Fibroblast of pulmonary artery (primary cell): ENCODE results near the gene CAMTA1.
"Not testable (repeated sequence)": the region's sequence is repeated elsewhere in the genome, so short reads cannot be mapped to it uniquely, and the experiment has no call there.

ENCODE experiments used
- DNase-seq: peaks from one replicate; pipeline ENCODE4 v3.0.0-alpha.2; 2010; ENCODE audit warnings: low read depth
- H3K4me3 ChIP-seq: replicated peaks from 2 replicates; pipeline ENCODE4 v1.5.1; 2011; ENCODE audit warnings: low read depth, mild to moderate bottlenecking, control low read depth, low read length, moderate library complexity
- TF ChIP-seq, protein P1 (sequence below): IDR thresholded peaks from 2 replicates; pipeline ENCODE4 v1.5.1; 2011; ENCODE audit warnings: mild to moderate bottlenecking, control low read depth, low read length, inconsistent platforms; ENCODE audit errors: missing control alignments

CAMTA1 gene

DNA sequence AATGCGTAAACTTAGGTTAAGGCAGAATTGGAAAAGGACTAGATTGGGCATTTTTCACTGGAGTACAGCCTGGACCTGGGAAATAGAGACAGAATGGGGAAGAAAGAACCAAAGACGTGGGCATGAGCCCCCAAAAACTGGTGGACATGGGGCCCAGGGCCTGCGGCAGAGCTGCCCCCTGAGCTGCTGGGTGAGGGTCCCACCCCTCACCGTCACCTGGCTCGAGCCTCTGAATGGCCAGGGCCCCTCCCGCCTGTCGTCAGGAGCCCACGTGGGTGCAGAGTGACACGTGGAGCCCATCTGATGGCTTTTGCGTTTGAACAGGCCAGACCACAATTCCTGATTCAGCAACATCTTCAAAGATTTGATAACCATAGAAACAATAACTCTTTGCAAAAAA lies 624.9 kb downstream of the CAMTA1 start:
- H3K4me3 ChIP-seq, result no peak overlapping the region
- TF ChIP-seq, protein P1, sequence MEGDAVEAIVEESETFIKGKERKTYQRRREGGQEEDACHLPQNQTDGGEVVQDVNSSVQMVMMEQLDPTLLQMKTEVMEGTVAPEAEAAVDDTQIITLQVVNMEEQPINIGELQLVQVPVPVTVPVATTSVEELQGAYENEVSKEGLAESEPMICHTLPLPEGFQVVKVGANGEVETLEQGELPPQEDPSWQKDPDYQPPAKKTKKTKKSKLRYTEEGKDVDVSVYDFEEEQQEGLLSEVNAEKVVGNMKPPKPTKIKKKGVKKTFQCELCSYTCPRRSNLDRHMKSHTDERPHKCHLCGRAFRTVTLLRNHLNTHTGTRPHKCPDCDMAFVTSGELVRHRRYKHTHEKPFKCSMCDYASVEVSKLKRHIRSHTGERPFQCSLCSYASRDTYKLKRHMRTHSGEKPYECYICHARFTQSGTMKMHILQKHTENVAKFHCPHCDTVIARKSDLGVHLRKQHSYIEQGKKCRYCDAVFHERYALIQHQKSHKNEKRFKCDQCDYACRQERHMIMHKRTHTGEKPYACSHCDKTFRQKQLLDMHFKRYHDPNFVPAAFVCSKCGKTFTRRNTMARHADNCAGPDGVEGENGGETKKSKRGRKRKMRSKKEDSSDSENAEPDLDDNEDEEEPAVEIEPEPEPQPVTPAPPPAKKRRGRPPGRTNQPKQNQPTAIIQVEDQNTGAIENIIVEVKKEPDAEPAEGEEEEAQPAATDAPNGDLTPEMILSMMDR, result no peak
- DNase-seq, result no peak

GRCh38 chr1:7417618-7418017 lies 632.4 kb downstream of the CAMTA1 start:
- DNase-seq, H3K4me3 ChIP-seq: not testable (repeated sequence)

DNA sequence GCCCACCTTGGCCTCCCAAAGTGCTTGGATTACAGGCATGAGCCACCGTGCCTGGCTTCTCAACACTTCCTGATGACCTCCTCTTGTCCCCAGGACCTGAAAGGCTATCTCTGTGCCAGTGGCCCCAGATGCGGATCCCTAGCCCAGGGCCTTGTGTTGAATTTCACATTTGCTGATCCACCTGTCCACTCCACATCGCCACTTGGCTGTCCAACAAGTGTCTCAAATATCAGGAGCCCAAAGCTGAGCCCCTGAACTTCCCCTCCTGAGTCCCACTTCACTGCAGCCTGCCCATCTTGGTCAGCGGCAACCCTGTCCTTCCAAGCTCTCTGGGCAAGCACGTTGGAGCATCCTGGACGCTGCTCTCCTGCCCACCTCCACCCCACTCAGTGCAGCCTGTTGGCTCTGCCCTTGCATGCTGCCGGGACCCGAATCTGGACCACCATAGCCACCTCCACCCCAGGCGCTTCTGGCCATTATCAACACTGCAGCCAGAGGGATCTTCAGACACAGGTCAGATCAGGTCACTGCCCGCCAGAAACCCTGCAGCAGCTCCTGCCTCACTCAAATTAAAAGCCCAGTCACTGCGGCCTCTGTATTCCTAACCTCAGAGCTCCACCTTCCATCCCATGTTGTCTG lies 633.3 kb downstream of the CAMTA1 start:
- TF ChIP-seq, protein P1, result no peak
- H3K4me3 ChIP-seq, result no peak overlapping the region
- no peak for DNase-seq

DNA sequence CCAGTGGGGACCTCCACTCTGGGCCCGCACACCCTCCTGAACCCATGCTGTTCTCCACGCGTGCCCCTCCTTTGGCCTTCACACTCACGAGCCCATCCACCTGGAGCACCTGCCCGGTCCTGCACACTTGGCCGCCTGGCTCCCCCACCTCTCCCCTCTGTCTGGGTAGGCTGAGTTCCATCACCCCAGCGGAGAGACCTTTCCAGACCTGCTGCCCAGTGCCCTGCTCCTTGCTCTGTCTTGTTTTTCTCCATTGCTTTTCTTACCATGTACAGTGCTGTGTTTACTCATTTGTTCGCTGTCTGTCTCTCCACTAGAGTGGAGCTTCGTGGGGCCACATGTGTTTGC lies 634.8 kb downstream of the CAMTA1 start:
- TF ChIP-seq, protein P1, result no peak
- no peak for DNase-seq
- H3K4me3 ChIP-seq, result no peak overlapping the region

DNA sequence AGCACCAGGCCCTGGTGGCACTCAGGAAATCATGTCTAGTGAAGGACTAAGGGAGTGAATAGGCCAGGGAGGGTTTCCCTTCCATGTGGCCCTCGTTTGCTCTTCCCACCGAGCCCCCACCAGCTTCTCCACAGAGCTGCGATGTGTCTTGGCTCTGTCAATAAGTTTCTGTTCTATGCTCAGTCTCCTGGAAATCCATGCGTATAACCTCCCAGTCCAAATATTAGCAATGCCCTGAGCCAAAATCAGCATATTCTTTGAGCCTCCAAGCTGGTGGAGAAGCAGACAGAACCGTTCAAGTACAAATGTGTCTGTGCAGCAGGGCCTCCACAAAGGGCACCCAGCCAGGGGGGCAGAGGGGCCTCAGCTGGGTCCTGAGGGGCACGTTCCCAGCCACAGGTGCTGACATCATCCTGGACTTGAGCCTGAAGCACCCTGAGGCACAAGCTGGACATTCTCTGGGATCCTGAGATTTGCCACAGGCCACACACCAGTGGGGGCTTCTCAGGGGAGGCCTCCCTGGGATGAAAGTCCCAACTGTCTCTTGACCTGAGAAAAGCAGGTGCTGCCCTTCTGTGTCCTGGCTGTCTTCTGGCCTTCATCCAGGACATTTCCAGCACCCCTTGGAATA lies 635.3 kb downstream of the CAMTA1 start:
- H3K4me3 ChIP-seq, result no peak overlapping the region
- TF ChIP-seq, protein P1, result no peak
- no peak for DNase-seq

GRCh38 chr1:7421471-7422075 lies 636.3 kb downstream of the CAMTA1 start:
- H3K4me3 ChIP-seq, result no peak overlapping the region
- TF ChIP-seq, protein P1, result no peak
- no peak for DNase-seq

DNA sequence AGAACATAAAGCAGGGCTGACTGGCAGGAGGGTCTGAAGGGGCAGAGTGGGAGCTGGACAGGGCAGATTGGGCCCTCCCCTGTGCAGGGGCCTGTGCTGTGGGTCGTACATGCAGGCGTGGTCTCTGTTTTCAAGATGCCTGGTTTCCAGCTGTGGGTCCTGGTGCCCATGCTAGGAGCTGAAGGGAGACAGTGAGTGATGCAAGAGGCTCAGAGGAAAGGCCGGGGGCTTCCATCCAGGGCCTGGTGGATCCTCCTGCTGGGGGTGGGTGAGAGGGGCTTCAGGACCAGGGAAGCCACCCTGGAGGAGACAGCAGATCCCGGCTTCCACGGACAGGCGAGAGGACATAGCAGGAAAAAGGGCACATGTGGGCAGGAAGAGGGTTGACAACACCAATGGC lies 636.8 kb downstream of the CAMTA1 start:
- H3K4me3 ChIP-seq, result no peak overlapping the region
- TF ChIP-seq, protein P1, result no peak
- DNase-seq, result no peak
